ENCODE measurements around the gene ENTPD6. TPM values are rescaled to one million over a fixed set of nuclear protein-coding genes. Genes with fewer than 3 reads are reported as not detected.
"Not testable (repeated sequence)": the region's sequence is repeated elsewhere in the genome, so short reads cannot be mapped to it uniquely, and the experiment has no call there.

ENTPD6 gene
- total RNA-seq, 2 donors from 2014 or later, result 105 to 194 TPM

GRCh38 chr20:25165128-25165527, 30.4 kb upstream of the ENTPD6 start:
- intact Hi-C loops (cut with DNase I), result no loop called here
- Histone ChIP-seq H3K27me3 (replicated peaks; ENCODE audit: insufficient read depth) (no peaks in the 10 kb centered on the region), H3K9me3 (no peaks in the 10 kb centered on the region), H3K27ac (no peak overlapping the region), H3K36me3 (no peaks in the 10 kb centered on the region), H3K4me3 (no peak overlapping the region), H3K4me1 (replicated peaks) (no peaks in the 10 kb centered on the region)
- no peak for DNase-seq (ENCODE audit: low spot score)
- TF ChIP-seq POLR2AphosphoS5 (IDR thresholded peaks at IDR 0.05) (no peak), POLR2A (IDR thresholded peaks at IDR 0.05) (no peak)
- TF ChIP-seq, protein P1, sequence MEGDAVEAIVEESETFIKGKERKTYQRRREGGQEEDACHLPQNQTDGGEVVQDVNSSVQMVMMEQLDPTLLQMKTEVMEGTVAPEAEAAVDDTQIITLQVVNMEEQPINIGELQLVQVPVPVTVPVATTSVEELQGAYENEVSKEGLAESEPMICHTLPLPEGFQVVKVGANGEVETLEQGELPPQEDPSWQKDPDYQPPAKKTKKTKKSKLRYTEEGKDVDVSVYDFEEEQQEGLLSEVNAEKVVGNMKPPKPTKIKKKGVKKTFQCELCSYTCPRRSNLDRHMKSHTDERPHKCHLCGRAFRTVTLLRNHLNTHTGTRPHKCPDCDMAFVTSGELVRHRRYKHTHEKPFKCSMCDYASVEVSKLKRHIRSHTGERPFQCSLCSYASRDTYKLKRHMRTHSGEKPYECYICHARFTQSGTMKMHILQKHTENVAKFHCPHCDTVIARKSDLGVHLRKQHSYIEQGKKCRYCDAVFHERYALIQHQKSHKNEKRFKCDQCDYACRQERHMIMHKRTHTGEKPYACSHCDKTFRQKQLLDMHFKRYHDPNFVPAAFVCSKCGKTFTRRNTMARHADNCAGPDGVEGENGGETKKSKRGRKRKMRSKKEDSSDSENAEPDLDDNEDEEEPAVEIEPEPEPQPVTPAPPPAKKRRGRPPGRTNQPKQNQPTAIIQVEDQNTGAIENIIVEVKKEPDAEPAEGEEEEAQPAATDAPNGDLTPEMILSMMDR (IDR thresholded peaks at IDR 0.05), result no peak

- H3K27me3 ChIP-seq (replicated peaks; ENCODE audit: insufficient read depth); H3K4me1 ChIP-seq (replicated peaks); intact Hi-C loops (cut with DNase I); H3K4me3 ChIP-seq; H3K9me3 ChIP-seq; DNase-seq (ENCODE audit: low spot score); H3K27ac ChIP-seq; H3K36me3 ChIP-seq: not testable (repeated sequence)
- WGBS, result 23% methylated on average over 2 of the region's 2 CpGs
Measured at GRCh38 chr20:25166105-25166782, 29.3 kb upstream of the ENTPD6 start.

DNA sequence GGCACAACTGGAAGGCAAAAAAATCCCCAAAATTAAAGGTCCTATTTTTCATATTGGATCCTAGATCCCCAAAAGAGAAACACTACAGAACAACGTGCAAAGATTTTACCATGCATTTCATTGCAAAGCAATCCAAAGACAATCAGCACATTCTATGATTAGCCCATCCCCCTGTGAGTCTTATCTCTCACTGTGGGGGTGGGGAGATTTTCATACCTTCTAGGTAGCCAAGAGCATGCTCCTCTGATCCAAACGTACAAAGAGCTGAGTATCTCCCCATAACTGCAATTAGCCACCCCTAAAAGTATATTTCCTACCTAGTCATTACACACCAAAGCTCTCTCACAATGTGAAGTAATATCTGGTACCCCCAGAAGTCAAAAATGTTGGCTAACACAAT, 22.2 kb upstream of the ENTPD6 start:
- intact Hi-C loops (cut with DNase I), result no loop called here
- no peaks in the 10 kb centered on the region for H3K4me1 ChIP-seq (replicated peaks)
- TF ChIP-seq POLR2AphosphoS5 (IDR thresholded peaks at IDR 0.05) (no peak), POLR2A (IDR thresholded peaks at IDR 0.05) (no peak)
- TF ChIP-seq, protein P1 (IDR thresholded peaks at IDR 0.05), result no peak
- no peak overlapping the region for H3K27ac ChIP-seq
- no peaks in the 10 kb centered on the region for H3K9me3 ChIP-seq
- H3K4me3 ChIP-seq, result no peak overlapping the region
- DNase-seq (ENCODE audit: low spot score), result no peak
- no peaks in the 10 kb centered on the region for H3K27me3 ChIP-seq (replicated peaks; ENCODE audit: insufficient read depth)
- no peaks in the 10 kb centered on the region for H3K36me3 ChIP-seq
- 50% methylated on average over 2 of the region's 2 CpGs for WGBS

DNA sequence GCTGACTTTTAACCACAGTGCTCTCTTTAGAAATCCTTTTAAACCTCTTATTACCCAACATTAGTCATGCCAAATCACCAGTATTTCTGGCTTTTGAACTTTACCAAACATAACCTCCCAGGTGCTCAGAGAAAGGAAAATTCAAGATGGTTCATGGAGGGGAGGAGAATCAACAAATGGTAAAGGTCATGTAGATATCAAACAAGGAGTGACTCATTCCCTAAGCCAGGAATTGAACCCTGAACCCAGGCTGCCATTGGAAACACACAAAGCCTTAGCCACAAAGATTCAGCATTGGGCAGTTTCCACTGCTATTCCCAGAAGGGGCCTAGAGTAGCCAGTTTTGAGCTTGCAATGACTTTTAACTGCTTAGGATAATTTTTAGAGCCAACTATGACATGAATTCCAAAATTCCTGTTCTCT, 21.6 kb upstream of the ENTPD6 start:
- H3K4me3 ChIP-seq, result no peak overlapping the region
- intact Hi-C loops (cut with DNase I), result no loop called here
- DNase-seq (ENCODE audit: low spot score), result no peak
- H3K4me1 ChIP-seq (replicated peaks), result no peaks in the 10 kb centered on the region
- no peaks in the 10 kb centered on the region for H3K36me3 ChIP-seq
- H3K27ac ChIP-seq, result no peak overlapping the region
- TF ChIP-seq POLR2AphosphoS5 (IDR thresholded peaks at IDR 0.05) (no peak), POLR2A (IDR thresholded peaks at IDR 0.05) (no peak)
- TF ChIP-seq, protein P1 (IDR thresholded peaks at IDR 0.05), result no peak
- H3K9me3 ChIP-seq, result no peaks in the 10 kb centered on the region
- no peaks in the 10 kb centered on the region for H3K27me3 ChIP-seq (replicated peaks; ENCODE audit: insufficient read depth)

GRCh38 chr20:25176184-25176583, 19.3 kb upstream of the ENTPD6 start:
- TF ChIP-seq, protein P1 (IDR thresholded peaks at IDR 0.05), result no peak
- TF ChIP-seq POLR2A (IDR thresholded peaks at IDR 0.05) (no peak), POLR2AphosphoS5 (IDR thresholded peaks at IDR 0.05) (no peak)
- Histone ChIP-seq H3K9me3 (no peaks in the 10 kb centered on the region), H3K27me3 (replicated peaks; ENCODE audit: insufficient read depth) (no peaks in the 10 kb centered on the region), H3K4me3 (no peak overlapping the region), H3K27ac (no peak overlapping the region), H3K36me3 (no peaks in the 10 kb centered on the region), H3K4me1 (replicated peaks) (no peaks in the 10 kb centered on the region)
- intact Hi-C loops (cut with DNase I), result loop anchor here (5.0 kb wide), 1 partner anchor 114 kb away; no protein-coding TSS in a partner anchor
- DNase-seq (ENCODE audit: low spot score), result no peak
- 67% methylated on average over 3 of the region's 3 CpGs for WGBS

Data from prostate gland (tissue), 2 donors.